ENCODE results near the gene RUNX2.

DNA sequence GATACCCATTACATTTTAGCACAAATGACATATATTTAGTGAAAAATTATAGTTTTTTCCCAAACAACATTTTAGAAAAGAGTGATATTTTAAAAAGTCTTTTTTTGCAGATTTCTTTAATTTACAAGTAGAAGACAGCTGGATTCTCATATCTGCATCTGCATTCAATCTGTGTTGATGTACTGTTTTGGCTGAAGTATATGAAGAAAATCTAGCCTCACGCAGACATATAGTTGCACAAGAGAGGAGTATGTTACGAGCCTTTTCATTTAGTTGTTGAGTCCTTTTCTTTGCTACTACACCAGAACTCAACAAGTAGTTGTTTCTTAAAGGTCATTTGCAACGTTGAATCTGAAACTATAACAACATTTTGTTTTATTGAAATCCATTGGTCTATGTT lies 363.9 kb downstream of the RUNX2 start:
- TF ChIP-seq, protein P1, sequence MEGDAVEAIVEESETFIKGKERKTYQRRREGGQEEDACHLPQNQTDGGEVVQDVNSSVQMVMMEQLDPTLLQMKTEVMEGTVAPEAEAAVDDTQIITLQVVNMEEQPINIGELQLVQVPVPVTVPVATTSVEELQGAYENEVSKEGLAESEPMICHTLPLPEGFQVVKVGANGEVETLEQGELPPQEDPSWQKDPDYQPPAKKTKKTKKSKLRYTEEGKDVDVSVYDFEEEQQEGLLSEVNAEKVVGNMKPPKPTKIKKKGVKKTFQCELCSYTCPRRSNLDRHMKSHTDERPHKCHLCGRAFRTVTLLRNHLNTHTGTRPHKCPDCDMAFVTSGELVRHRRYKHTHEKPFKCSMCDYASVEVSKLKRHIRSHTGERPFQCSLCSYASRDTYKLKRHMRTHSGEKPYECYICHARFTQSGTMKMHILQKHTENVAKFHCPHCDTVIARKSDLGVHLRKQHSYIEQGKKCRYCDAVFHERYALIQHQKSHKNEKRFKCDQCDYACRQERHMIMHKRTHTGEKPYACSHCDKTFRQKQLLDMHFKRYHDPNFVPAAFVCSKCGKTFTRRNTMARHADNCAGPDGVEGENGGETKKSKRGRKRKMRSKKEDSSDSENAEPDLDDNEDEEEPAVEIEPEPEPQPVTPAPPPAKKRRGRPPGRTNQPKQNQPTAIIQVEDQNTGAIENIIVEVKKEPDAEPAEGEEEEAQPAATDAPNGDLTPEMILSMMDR (IDR thresholded peaks at IDR 0.05): no peak
- no peak for TF ChIP-seq POLR2A (IDR thresholded peaks at IDR 0.05)

Data from stomach (tissue), 4 donors.